ENCODE results near the gene B3GNT5.

DNA sequence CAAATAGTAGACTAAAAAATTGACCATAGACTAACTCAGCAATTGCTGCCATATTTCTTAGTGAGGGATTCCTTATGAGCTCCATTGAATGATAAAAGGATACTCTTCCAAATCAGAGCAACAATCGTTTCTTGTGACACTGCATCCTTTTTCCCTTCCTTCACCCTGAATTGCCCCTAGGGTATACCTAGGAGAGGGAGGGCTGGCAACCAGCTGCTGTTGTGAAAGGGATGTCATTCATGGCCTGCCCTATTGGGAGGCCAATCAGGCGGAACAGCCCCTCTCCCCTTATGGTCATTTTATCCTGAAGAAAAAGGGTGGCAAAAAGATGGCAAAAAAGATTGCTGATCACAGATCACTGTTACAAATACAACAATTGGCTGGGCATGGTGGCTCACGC, 26.3 kb downstream of the B3GNT5 start:
- TF ChIP-seq, protein P1, sequence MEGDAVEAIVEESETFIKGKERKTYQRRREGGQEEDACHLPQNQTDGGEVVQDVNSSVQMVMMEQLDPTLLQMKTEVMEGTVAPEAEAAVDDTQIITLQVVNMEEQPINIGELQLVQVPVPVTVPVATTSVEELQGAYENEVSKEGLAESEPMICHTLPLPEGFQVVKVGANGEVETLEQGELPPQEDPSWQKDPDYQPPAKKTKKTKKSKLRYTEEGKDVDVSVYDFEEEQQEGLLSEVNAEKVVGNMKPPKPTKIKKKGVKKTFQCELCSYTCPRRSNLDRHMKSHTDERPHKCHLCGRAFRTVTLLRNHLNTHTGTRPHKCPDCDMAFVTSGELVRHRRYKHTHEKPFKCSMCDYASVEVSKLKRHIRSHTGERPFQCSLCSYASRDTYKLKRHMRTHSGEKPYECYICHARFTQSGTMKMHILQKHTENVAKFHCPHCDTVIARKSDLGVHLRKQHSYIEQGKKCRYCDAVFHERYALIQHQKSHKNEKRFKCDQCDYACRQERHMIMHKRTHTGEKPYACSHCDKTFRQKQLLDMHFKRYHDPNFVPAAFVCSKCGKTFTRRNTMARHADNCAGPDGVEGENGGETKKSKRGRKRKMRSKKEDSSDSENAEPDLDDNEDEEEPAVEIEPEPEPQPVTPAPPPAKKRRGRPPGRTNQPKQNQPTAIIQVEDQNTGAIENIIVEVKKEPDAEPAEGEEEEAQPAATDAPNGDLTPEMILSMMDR (IDR thresholded peaks at IDR 0.05): no peak
- no peak for TF ChIP-seq POLR2A (IDR thresholded peaks at IDR 0.05)

Measured in adrenal gland (tissue), 5 donors.